Mesendoderm (in vitro differentiated cells): ENCODE results near the gene ARAP2.

Experiments
- DNase-seq: peaks from one replicate; pipeline ENCODE4 v3.0.0; 2013
- H2AK5ac ChIP-seq: 2 replicates; pipeline ENCODE4 v1.6.1; 2013; ENCODE audit warnings: low read length, inconsistent platforms
- H2BK120ac ChIP-seq: 2 replicates; pipeline ENCODE4 v1.6.1; 2013; ENCODE audit warnings: low read depth, mild to moderate bottlenecking, low read length, moderate library complexity, mixed read lengths
- H2BK15ac ChIP-seq: replicated peaks from 2 replicates; pipeline ENCODE4 v1.6.1; 2013; ENCODE audit warnings: low read depth, mild to moderate bottlenecking, moderate library complexity
- H2BK5ac ChIP-seq: 2 replicates; pipeline ENCODE4 v1.6.1; 2013; ENCODE audit warnings: low read length, inconsistent platforms
- H3K18ac ChIP-seq: 2 replicates; pipeline ENCODE4 v1.6.1; 2013; ENCODE audit warnings: mild to moderate bottlenecking, low read length, mixed read lengths
- H3K23ac ChIP-seq: one replicate; pipeline ENCODE4 v1.6.1; 2013; ENCODE audit warnings: low read length
- H3K27ac ChIP-seq: 2 replicates; pipeline ENCODE4 v1.5.1; 2013; ENCODE audit warnings: low read depth, mild to moderate bottlenecking, inconsistent platforms, low read length, moderate library complexity
- H3K27me3 ChIP-seq: 2 replicates; pipeline ENCODE4 v1.6.1; 2013; ENCODE audit warnings: low read length, control low read depth, mild to moderate bottlenecking, inconsistent platforms; ENCODE audit not compliant: insufficient read depth, poor library complexity
- H3K36me3 ChIP-seq: 2 replicates; pipeline ENCODE4 v1.6.1; 2013; ENCODE audit warnings: low read length, inconsistent platforms; ENCODE audit not compliant: control insufficient read depth, insufficient read depth
- H3K4ac ChIP-seq: one replicate; pipeline ENCODE4 v1.6.1; 2013; ENCODE audit warnings: low read depth, mild to moderate bottlenecking, low read length, moderate library complexity
- H3K4me1 ChIP-seq: 2 replicates; pipeline ENCODE4 v1.6.1; 2013; ENCODE audit warnings: low read depth, low read length, inconsistent platforms; ENCODE audit not compliant: control insufficient read depth
- H3K4me2 ChIP-seq: 2 replicates; pipeline ENCODE4 v1.6.1; 2013; ENCODE audit warnings: low read length
- H3K4me3 ChIP-seq: 2 replicates; pipeline ENCODE4 v1.5.1; 2013; ENCODE audit warnings: mild to moderate bottlenecking, low read length
- H3K56ac ChIP-seq: one replicate; pipeline ENCODE4 v1.6.1; 2013; ENCODE audit warnings: low read length
- H3K79me1 ChIP-seq: 2 replicates; pipeline ENCODE4 v1.6.1; 2013; ENCODE audit warnings: low read length, inconsistent platforms
- H3K79me2 ChIP-seq: 2 replicates; pipeline ENCODE4 v1.6.1; 2013; ENCODE audit warnings: mild to moderate bottlenecking, low read length; ENCODE audit not compliant: control insufficient read depth, insufficient read depth
- H3K9ac ChIP-seq: 2 replicates; pipeline ENCODE4 v1.6.1; 2013; ENCODE audit warnings: low read length, inconsistent platforms
- H4K5ac ChIP-seq: one replicate; pipeline ENCODE4 v1.6.1; 2013; ENCODE audit warnings: low read length
- H4K8ac ChIP-seq: one replicate; pipeline ENCODE4 v1.6.1; 2013; ENCODE audit warnings: low read depth, mild to moderate bottlenecking, control low read depth, low read length, moderate library complexity
- WGBS: extraction: QIAGEN DNeasy Blood & Tissue Kit; methylation state at CpG from one replicate; pipeline ENCODE4 v1.1.7; 2013; ENCODE audit warnings: low lambda C conversion rate, missing lambda C conversion rate; ENCODE audit not compliant: insufficient coverage; ENCODE audit errors: extremely low coverage; 5-methylcytosine and 5-hydroxymethylcytosine counted together

ARAP2 gene

GRCh38 chr4:36242629-36243354 is 1.5 kb downstream of the ARAP2 start:
- H3K4me3 ChIP-seq = no peak overlapping the region
- WGBS = no CpG with 5 or more reads among the region's 7 CpGs

GRCh38 chr4:36241771-36242170 is 2.5 kb downstream of the ARAP2 start:
- no peak overlapping the region for H3K27ac ChIP-seq
- H3K4me3 ChIP-seq = no peak overlapping the region
- no peaks in the 10 kb centered on the region for H3K79me2 ChIP-seq
- H2BK15ac ChIP-seq = no peak overlapping the region
- no peak overlapping the region for H3K23ac ChIP-seq
- H3K18ac ChIP-seq = no peak overlapping the region
- no peaks in the 10 kb centered on the region for H3K36me3 ChIP-seq
- H3K79me1 ChIP-seq = no peaks in the 10 kb centered on the region
- no peaks in the 10 kb centered on the region for H3K4me1 ChIP-seq
- H3K9ac ChIP-seq = no peak overlapping the region
- H3K27me3 ChIP-seq = no peaks in the 10 kb centered on the region
- no peak overlapping the region for H3K4ac ChIP-seq
- no peak for DNase-seq
- no CpG with 5 or more reads among the region's 2 CpGs for WGBS
- H2BK5ac ChIP-seq = no peak overlapping the region
- no peak overlapping the region for H4K5ac ChIP-seq
- H3K56ac ChIP-seq = no peak overlapping the region
- no peak overlapping the region for H4K8ac ChIP-seq
- no peak overlapping the region for H3K4me2 ChIP-seq
- no peak overlapping the region for H2BK120ac ChIP-seq
- no peak overlapping the region for H2AK5ac ChIP-seq

More at GRCh38 chr4:36242629-36243354, 1.5 kb downstream of the ARAP2 start:
- Histone ChIP-seq H3K4me1 (no peaks in the 10 kb centered on the region), H3K23ac (no peak overlapping the region), H3K27me3 (no peaks in the 10 kb centered on the region), H3K36me3 (no peaks in the 10 kb centered on the region), H3K18ac (no peak overlapping the region), H3K27ac (no peak overlapping the region), H2BK15ac (no peak overlapping the region), H3K79me1 (no peaks in the 10 kb centered on the region), H3K4ac (no peak overlapping the region), H2BK5ac (no peak overlapping the region), H2AK5ac (no peak overlapping the region), H4K5ac (no peak overlapping the region), H3K56ac (no peak overlapping the region), H3K9ac (no peak overlapping the region), H4K8ac (no peak overlapping the region), H2BK120ac (no peak overlapping the region), H3K4me2 (no peak overlapping the region), H3K79me2 (no peaks in the 10 kb centered on the region)
- DNase-seq = no peak

- no peak for DNase-seq
- Histone ChIP-seq H3K4me3 (no peak overlapping the region), H3K4me1 (no peaks in the 10 kb centered on the region), H3K27ac (no peak overlapping the region), H2BK15ac (no peak overlapping the region), H3K9ac (no peak overlapping the region), H3K23ac (no peak overlapping the region), H3K4me2 (no peak overlapping the region), H2BK120ac (no peak overlapping the region), H3K18ac (no peak overlapping the region), H3K27me3 (no peaks in the 10 kb centered on the region), H3K4ac (no peak overlapping the region), H3K79me1 (no peaks in the 10 kb centered on the region), H2AK5ac (no peak overlapping the region), H3K79me2 (no peaks in the 10 kb centered on the region), H4K5ac (no peak overlapping the region), H3K56ac (no peak overlapping the region), H4K8ac (no peak overlapping the region), H3K36me3 (no peaks in the 10 kb centered on the region), H2BK5ac (no peak overlapping the region)
- no CpG with 5 or more reads among the region's 4 CpGs for WGBS
Measured at GRCh38 chr4:36237366-36238313, 6.7 kb downstream of the ARAP2 start.

GRCh38 chr4:36236159-36236558 is 8.2 kb downstream of the ARAP2 start:
- no peak overlapping the region for H4K5ac ChIP-seq
- no peak overlapping the region for H3K4me3 ChIP-seq
- no peak overlapping the region for H3K23ac ChIP-seq
- no peaks in the 10 kb centered on the region for H3K27me3 ChIP-seq
- no peak overlapping the region for H3K4me2 ChIP-seq
- no peaks in the 10 kb centered on the region for H3K36me3 ChIP-seq
- H3K9ac ChIP-seq = no peak overlapping the region
- no peak overlapping the region for H2BK5ac ChIP-seq
- no peak overlapping the region for H3K4ac ChIP-seq
- no peak overlapping the region for H3K27ac ChIP-seq
- no peak overlapping the region for H4K8ac ChIP-seq
- H3K18ac ChIP-seq = no peak overlapping the region
- H3K4me1 ChIP-seq = no peaks in the 10 kb centered on the region
- H3K56ac ChIP-seq = no peak overlapping the region
- H2AK5ac ChIP-seq = no peak overlapping the region
- no peaks in the 10 kb centered on the region for H3K79me1 ChIP-seq
- DNase-seq = no peak
- H2BK15ac ChIP-seq = no peak overlapping the region
- no CpG with 5 or more reads among the region's 2 CpGs for WGBS
- no peak overlapping the region for H2BK120ac ChIP-seq
- H3K79me2 ChIP-seq = no peaks in the 10 kb centered on the region

GRCh38 chr4:36235306-36235705 is 9.0 kb downstream of the ARAP2 start:
- Histone ChIP-seq H3K4me3 (no peak overlapping the region), H3K79me1 (no peaks in the 10 kb centered on the region), H4K5ac (no peak overlapping the region), H2BK15ac (no peak overlapping the region), H3K4me1 (no peaks in the 10 kb centered on the region), H3K27me3 (no peaks in the 10 kb centered on the region), H3K56ac (no peak overlapping the region), H2AK5ac (no peak overlapping the region), H3K79me2 (no peaks in the 10 kb centered on the region), H3K23ac (no peak overlapping the region), H3K36me3 (no peaks in the 10 kb centered on the region), H3K4me2 (no peak overlapping the region), H3K9ac (no peak overlapping the region), H2BK5ac (no peak overlapping the region), H3K27ac (no peak overlapping the region), H2BK120ac (no peak overlapping the region), H3K4ac (no peak overlapping the region), H4K8ac (no peak overlapping the region), H3K18ac (no peak overlapping the region)
- DNase-seq = peak; percentile 88
- whole genome bisulfite sequencing = no CpG with 5 or more reads among the region's 3 CpGs
